DMS53 treated with DMSO at 0.1 percent for 48 hours (cell line): Measurements from ENCODE around the gene HTD2.
"Not testable (repeated sequence)": the region's sequence is repeated elsewhere in the genome, so short reads cannot be mapped to it uniquely, and the experiment has no call there.

Experiments
- DNase-seq: peaks from one replicate; lab custom pipeline; 2025; ENCODE audit not compliant: unreplicated experiment; lab: John Stamatoyannopoulos, UW

HTD2 gene

GRCh38 chr3:58305882-58306711 is at the start of gene HTD2, which contains the start of gene RPP14:
HTD2 (plus strand) TSS chr3:58306520; CDS start chr3:58317614, 11,094 bp downstream.
RPP14 (plus strand) TSS chr3:58306245; CDS start chr3:58310330, 4,085 bp downstream.
- peak; percentile 36 for DNase-seq

GRCh38 chr3:58258392-58259055 is 47.8 kb upstream of the HTD2 start:
- no peak for DNase-seq

DNA sequence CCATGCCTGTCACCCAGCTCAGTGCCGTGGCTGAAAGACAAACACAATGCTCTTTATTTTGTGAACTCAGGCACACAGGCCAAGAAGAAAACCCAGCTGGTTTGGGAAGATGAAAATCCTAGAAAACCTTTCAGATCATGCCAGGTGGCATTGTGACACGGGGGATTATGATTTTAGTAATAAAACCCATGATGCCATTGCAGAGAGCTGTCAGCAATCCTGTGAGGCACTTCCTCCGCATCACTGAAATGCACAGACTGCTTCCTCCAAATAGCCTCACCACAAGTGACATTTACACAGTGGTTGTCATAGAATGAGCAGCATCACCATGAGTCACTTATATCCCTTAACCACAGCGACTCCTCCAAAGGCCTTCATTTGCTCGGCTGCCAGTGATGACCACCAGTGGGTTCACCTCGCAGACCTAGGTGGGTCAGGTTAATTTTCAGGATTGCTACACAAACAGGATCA is 46.0 kb upstream of the HTD2 start:
- no peak for DNase-seq

DNA sequence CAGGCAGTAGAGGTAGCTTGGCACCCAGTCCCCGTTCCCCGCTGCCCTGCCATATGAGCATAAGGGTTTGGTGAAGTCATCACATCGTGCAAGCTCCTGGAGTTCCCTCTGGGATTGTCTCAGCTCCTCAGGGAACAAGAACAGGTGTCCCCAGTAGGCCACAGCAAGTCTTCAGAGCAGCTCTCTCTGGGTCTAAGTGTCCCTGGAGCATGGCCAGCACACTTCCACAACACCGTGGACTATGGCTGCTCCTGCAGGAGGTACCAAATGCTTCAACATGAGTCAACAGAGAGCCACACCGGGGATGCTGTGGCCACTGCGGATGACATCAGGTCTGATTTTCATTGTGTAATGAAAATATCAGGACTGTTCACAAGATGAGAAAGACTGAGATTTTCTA is 45.6 kb upstream of the HTD2 start:
- DNase-seq = no peak

DNA sequence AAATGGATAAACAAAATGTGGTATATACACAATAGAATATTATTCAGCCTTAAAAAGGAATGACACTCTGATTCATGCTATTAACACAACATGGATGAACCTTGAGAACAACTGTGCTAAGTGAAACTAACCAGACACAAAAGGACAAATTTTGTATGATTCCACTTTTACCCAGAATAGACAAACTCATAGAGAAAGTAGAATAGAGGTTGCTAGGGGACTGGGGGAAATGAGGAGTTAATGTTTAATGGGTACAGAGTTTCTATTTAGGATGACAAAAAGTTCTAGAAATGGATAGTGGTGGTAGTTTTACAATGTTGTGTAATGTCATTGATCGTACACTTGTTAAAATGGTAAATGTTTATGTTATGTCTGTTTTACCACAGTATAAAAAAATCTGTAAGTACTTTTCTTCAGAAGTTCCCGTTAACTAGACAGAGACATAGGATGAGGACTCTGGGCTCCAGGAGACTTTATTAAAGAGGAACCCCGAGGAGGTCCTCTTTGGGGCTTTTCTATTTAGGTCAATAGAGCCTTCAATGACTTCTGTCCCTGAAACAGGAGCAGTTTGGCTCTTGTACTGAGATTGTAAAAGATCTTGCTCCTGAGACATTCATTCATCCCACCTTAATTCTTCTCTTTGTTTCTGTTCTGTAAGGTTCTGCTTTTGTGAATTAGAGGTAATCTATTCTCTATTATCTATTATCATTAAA is 44.2 kb upstream of the HTD2 start:
- DNase-seq = no peak

DNA sequence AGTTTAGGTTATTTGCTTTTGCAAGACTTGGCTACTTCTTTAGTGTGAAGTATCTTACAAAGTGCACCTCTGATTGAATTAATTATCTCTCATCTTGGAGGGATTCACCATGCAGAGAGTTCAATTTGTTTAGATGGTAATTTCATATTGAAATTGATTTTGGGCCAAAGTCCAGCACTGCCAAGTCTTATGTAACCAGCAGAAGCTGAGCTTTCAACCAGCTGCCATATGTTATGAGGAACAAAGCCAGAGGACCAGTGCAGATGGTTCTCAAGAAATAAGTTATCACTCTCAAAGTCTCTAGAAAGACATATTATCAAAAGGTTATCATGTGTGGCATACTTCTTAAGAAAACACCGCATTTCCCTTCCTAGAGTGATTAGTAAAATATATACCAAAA is 39.7 kb upstream of the HTD2 start:
- DNase-seq = no peak

DNA sequence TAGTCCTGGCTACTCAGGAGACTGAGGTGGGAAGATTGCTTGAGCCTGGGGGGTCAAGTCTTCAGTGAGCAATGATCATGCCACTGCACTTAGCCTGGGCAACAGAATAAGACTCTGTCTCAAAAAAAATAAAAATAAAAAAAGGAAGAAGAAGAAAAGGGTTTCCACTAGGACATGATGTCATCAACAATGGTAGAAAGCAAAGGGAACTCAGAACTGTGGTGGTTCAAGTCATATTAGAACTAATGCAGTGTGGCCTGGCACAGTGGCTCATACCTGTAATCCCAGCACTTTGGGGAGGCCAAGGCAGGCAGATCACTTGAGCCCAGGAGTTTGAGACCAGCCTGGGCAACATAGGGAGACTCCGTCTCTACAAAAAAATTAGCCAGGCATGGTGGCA is 38.8 kb upstream of the HTD2 start:
- not testable (repeated sequence) for DNase-seq

GRCh38 chr3:58269356-58269755 is 37.0 kb upstream of the HTD2 start:
- DNase-seq = no peak

GRCh38 chr3:58270485-58270884 is 35.8 kb upstream of the HTD2 start:
- DNase-seq = no peak

GRCh38 chr3:58271901-58272501 is 34.3 kb upstream of the HTD2 start:
- DNase-seq = no peak

DNA sequence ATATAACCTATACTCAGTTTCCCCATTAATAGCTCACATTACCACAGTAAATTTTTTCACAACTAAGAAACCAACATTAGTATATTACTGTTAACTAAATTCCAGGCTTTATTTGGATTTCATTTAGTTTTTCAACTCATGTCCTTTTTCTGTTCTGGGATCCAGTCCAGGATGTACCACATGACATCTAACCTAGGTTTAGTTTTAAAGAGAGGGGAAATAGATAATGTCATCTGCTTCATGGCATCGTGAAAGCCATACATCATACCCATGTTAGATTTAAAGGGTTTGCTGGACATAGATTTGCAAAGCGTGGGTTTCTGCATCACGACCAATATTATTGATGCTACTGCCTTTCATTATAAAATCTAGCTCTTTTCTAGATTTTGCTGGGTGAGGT is 33.4 kb upstream of the HTD2 start:
- DNase-seq = no peak

GRCh38 chr3:58273362-58273761 is 33.0 kb upstream of the HTD2 start:
- DNase-seq = not testable (repeated sequence)

DNA sequence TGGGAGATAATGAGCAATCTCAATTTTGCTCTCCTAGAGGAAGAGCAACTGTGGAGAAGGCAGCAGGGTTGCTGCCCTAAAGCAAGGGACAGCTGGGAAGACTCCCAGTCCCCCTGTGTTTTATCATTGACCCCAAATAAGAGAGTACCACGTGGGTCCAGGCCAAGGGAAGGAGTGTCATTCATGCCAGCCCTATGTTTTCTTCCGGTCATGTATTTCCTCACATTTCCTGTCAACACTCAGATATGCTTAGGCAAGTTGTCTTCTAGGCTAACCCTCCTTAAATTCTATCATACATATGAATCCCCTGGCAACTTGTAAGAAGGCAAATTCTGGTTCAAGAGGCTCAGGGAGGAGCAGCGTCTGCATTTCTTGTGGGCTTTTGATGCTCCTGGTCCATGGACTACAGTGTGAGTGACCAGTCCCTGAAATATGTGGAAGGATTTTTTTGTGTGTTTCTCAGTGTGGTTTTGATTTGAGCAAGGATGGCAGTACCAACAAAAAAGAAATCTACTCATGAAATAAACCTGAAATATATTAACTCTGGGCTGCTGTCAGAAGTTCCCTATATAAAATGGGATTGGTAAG is 32.2 kb upstream of the HTD2 start:
- DNase-seq = no peak

DNA sequence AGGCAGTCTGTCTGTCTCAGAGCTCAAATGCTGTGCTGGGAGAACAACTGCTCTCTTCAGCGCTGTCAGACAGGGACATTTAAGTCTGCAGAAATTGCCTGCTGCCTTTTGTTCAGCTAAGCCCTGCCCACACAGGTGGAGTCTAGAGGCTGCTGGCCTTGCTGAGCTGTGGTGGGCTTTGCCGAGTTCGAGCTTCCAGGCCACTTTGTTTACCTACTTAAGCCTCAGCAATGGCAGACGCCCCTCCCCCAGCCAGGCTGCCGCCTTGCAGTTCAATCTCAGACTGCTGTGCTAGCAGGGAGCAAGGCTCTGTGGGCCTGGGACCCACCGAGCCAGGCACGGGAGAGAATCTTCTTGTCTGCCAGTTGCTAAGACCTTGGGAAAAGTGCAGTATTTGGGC is 25.3 kb upstream of the HTD2 start:
- DNase-seq = no peak

DNA sequence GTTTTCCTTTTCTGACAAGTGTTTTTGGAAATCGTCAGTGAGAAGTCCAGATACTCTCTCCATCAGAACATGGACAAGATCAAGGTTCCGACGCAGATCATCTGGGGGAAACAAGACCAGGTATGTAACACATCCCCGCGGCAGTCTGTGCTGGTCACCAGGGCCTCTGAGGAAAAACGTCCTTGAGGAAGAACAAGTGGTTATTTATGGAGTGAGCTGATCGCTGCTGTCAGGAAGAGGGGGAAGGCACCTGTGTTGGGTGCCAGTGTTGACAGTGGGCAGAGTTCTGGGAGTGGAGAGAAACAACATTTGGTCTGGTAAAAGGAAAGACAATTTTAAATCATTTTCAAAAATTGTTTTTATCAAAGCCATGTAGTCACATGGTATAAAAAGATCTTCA is 21.0 kb upstream of the HTD2 start:
- no peak for DNase-seq

GRCh38 chr3:58287354-58287753 is 19.0 kb upstream of the HTD2 start:
- no peak for DNase-seq

- DNase-seq = no peak
These were observed 18.1 kb upstream of the HTD2 start for GRCh38 chr3:58288011-58288728.

GRCh38 chr3:58288964-58289613 is 17.2 kb upstream of the HTD2 start:
- DNase-seq = not testable (repeated sequence)

- DNase-seq = not testable (repeated sequence)
These were observed 15.9 kb upstream of the HTD2 start for GRCh38 chr3:58290446-58290845.
